Left kidney (tissue), 2 donors: ENCODE data around the gene ZBTB44. TPM values are rescaled to one million over a fixed set of nuclear protein-coding genes. Genes with fewer than 3 reads are reported as not detected.
"Not testable (repeated sequence)": the region's sequence is repeated elsewhere in the genome, so short reads cannot be mapped to it uniquely, and the experiment has no call there.

Experiments used
- DNase-seq: peaks from one replicate; pipeline ENCODE4 v3.0.0-alpha.2; 2013
- polyA plus RNA-seq: library from polyadenylated mRNA; unstranded; fragments of 120-200 nt; gene quantifications from one replicate; pipeline ENCODE4 v1.2.1, GENCODE V29; 2013; ENCODE audit not compliant: insufficient read length

Gene ZBTB44
- polyA plus RNA-seq, 1 donor: 72.0 TPM

DNA sequence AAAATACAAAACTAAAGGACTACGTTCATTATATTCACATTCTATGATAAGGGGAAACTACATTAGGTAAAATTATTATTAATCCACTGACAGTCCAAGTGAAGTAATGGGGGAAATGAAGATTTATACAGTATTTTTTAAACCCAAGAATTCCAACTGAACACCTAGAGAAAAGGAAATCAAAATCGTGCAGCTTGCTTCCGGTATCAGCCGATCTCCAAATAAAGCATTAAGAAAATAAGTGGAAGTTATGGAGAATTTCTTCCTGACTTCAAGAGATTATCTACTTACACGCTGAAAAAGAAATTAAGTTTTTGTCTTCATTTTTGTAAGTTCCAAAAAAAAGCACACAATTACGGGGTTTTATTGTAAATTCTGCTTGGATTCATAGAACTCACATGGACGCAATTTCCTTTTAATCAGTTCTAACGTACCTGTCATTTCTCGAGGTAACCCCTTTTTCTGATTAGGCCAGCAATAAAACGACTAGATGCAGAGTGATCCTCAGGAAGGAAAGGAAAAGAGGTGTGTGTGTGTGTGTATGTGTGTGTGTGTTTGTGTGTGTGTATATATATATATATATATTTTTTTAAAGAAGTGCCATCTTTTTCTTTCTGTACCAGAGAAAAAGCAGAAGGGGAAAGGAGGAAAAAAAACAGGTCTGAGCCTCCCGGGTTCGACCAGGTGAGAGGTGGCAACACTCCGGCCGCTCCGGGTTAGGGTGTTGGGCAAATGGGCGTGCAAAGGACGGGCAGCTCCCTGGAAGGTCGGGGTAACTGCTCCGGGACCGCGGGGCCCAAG, 1.1 kb downstream of the ZBTB44 start:
- DNase-seq: no peak

DNA sequence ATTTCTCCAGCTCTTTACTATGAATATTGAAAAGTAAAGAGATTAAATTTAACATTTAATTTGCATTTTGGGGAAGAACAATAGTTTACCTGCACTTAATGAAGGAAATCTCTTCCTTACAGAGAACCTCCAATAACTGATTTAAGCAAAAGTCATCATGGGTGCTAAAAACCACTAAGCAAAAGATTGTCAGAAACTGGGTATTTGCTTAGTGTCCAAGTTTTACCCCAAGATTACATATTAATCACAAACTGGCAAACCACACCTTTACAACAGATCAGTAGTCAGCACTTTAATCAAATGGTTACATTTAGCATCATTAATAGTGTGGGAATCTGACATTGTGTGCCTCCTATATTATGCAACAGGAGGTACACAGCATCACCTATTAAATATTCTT, 2.7 kb downstream of the ZBTB44 start:
- no peak for DNase-seq

DNA sequence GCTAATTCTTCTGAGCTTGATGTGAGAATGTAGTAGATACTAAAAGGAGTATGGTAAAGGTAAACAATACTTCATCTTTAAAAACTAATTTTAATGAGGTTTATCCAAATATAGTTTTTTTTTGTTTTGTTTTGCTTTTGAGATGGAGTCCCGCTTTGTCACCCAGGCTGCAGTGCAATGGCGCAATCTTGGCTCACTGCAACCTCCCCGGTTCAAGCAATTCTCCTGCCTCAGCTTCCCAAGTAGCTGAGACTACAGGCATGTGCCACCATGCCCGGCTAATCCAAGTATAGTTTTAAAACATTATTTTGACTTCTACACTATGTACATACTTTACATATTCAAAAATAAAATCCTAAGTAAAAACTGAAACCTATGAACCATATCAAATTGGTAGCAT, 4.1 kb downstream of the ZBTB44 start:
- DNase-seq: no peak

DNA sequence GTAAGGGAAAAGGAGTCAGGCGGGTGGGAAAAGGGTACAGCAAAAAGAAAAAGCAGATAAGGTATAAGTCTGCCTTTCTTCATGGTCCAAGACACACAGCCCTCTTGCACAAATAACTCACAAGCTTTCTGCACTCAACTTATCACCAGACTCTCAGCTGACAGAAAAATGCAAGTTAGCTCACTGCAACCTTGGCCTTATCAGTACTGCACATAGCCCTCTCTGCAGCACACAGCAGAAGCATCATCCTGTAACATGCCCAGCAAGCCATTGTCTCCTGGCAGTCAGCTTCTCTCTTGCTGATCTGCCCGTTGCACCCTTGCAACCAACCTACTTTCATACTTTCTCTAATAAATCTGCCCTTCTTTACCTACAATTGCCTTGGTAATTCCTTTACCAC, 5.8 kb downstream of the ZBTB44 start:
- DNase-seq: no peak

DNA sequence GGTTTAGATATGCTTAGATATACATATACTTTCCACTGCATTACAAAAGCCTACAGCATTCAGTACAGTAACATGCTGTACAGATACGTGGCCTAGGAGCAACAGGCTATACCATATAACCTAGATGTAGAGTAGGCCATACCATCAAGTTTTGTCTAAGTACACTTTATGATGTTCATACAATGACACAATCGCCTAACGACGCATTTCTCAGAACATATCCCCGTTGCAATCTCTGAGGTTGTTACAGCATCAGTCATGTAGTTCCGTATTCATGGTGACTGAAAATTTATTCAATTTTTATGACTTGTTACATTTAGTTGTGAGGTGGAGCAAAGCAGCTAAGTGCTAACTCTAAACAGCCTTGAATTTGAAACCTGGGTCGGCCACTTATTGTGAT, 6.7 kb downstream of the ZBTB44 start:
- DNase-seq: no peak

DNA sequence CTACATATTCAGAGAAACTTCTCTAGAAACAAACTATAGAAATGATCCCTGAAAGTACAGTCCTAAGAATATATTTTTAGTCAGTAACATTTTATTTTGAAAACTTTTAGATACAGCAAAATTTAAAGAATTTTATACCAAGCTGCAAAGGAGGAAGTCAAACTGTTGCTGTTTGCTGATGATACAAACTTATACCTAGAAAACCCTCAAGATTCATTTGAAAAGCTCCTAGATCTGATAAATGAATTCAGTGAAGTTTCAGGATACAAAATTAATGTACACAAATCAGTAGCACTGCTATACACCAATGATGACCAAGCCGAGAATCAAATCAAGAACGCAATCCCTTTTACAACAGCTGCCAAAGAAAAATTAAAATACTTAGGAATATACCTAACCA, 10.1 kb downstream of the ZBTB44 start:
- no peak for DNase-seq

DNA sequence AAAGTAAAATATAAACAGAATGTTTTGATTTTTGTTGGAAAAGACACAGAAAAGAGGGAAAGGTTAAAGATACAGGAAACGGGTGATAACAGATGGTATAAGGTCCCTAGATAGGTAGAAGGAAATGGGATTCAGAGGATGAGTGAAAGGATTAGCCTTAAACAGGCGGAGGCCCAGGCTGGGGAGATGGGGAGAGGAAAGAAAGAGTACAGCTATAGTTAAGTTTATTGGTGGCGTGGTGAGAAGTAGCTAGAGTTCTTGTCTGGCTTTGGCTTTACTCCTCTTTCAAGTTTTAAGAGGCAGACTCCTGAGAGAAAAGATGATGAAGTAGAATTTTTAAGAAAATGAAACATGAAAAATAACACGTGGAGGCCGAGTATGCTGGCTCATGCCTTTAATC, 13.7 kb downstream of the ZBTB44 start:
- DNase-seq: no peak

DNA sequence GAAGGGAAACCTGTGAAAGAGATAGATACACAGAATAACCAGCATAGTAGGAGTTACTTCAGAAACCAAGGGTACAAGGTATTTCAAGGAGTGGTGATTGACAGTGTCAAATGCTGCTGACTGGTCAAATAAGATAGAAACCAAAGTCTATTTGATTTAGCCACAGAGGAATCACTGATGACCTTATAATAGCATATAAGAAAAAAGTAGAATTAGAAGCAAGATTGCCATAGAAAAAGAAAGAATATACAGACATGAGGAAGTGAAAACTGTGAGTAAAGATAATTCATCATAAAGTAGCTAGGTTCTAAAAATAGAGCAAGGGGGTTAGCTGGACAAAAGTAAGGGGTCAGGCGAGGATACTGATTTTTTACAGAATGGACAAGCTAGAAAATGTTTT, 14.2 kb downstream of the ZBTB44 start:
- DNase-seq: no peak

DNA sequence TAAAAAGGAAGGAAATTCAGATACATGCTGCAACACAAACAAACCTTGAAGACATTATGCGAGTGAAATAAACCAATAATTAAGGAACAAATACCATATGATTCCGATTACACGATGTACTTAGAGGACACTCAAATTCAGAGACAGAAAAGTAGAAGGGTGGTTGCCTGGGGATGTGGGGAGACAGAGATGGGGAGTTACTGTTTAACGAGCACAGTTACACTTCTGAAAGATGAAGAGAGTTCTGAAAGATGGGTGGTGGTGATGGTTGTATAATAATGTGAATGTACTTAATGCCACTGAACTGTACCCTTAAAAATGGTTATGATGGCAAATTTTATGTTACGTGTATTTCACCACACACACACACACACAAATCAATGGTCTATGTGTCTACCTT, 14.7 kb downstream of the ZBTB44 start:
- DNase-seq: no peak

DNA sequence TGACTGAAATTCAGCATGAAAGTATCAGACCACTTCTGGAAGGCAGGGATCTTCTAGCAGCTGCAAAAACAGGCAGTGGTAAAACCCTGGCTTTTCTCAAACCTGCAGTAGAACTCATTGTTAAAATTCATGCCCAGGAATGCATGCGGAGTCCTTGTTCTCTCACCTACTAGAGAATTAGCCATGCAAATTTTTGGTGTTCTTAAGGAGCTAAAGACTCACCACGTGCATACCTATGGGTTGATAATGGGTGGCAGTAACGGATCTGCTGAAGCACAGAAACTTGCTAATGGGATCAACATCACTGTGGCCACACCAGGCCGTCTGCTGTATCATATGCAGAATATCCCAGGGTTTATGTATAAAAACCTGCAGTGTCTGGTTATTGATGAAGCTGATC, 19.1 kb downstream of the ZBTB44 start:
- no peak for DNase-seq

DNA sequence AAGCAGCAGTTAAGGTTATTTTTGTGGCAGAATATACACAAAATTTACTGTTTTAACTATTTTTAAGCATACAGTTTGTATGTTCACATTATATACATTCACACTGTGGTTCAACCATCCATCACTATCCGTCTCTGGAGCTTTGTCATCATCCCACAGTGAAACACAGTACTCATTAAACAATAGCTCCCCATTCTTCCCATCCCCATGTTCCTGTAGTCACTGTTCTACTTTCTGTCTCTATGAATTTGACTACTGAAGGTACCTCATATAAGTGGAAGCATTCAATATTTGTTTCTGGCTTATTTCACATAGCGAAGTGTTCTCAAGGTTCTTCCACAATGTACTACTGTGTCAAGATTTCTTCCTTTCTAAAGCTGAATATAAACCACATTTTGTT, 32.6 kb downstream of the ZBTB44 start:
- DNase-seq: no peak

DNA sequence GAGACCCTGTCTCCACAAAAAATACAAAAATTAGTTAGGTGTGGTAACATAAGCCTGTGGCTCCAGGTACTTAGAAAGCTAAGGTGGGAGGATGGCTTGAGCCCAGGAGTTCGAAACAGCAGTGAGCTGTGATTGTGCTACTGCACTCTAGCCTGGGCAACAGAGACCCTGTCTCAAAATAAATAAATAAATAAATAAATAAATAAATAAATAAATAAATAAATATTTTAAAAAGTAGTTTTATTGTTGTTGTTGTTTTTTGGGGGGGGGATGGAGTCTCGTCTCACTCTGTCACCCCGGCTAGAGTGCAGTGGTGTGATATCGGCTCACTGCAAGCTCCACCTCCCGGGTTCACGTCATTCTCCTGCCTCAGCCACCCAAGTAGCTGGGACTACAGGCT, 33.4 kb downstream of the ZBTB44 start:
- DNase-seq: not testable (repeated sequence)

DNA sequence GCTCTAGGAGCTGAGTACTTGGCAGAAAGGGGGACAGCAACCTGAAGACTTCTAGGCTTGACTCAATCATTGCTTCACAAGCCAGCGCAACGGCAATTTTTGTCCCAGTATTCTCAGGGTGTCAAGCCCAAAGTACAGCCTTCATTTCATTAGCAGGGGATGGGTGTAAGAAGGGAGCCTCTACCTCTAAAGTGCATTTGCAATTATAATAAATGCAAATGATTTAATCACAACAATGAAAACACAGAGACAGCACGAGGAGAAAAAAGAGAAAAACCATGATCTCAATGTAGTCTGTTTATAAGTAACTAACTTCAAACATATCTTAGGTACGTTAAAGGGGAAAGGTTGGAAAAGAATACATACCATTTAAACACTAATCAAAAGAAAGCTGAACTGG, 34.7 kb downstream of the ZBTB44 start:
- no peak for DNase-seq

DNA sequence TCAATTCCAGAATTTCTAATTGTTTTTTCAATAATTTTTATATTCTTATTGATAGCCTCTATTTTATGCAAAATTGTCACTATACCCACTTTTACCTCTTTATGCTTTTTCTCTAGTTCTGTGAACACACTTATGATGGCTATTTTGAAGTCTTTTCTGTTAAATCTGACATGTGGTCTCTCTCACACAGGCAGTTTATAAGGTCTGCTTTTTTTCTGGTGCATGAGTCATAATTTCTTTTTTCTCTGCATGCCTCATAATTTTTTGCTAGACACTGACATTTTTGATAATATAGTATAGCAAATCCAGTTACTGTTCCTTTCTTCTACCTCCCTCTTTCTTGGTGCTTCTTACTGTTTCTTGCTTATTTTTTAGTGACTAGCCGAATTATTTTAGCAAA, 36.0 kb downstream of the ZBTB44 start:
- DNase-seq: no peak

DNA sequence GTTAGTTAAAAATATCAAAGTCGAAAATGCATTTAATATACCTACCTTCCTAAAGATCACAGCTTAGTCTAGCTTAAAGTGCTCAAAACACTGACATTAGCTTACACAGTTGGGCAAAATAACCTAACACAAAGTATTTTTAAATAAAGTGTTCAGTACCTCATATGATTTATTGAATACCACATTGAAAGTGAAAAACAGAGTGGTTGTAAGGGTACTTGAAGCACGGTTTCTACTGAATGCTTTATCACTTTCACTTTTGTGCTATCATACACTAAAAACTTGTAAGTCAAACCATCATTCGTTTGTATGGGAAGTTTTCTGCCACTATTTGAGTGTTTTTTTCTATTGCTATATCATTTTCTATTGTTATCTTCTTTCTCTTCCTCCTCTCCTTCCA, 36.6 kb downstream of the ZBTB44 start:
- no peak for DNase-seq

DNA sequence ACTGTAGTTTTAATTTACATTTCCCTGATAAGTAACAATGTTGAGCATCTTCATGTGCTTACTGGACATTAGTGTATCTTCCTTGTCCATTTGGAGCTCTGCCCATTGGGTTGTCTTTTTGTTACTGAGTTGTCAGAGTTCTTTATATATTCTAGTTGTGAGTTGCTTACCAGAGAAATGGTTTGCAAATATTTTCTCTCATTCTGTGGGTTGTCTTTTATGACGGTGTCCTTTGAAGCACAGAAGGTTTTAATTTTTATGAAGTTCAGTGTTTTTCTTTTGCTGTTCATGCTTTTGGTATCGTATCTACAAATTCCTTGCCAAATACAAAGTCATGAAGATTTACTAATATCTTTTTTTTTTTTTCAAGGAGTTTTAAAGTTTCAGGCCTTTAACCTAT, 42.4 kb downstream of the ZBTB44 start:
- DNase-seq: no peak

DNA sequence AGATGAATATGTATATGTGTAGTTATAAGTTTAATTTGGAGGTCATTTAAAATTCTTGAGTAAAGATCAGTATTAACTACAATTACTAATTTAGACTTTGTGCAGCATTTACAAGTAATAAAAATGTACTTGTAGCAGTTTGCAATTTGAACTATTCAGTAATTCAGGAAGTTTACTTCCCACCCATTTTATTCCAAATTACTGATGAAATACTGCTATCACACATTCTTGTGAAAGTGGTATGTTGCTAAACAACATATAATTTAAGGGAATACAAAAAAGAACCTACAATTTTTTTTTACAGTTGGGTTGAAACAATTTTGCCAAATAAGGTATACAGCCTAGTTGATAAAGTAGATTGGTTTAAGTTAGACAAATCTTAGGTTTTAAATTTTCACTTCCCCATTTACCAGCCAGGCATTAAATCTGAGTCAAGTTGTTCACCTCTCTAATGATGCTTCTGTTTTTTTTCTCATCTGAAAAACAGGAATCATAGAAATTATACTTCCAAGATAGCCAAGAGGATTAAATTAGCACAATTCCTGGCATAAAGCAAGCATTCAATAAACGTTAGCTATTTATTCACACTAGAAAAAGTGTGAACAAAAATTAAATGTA, 45.3 kb downstream of the ZBTB44 start:
- DNase-seq: peak; percentile 6

DNA sequence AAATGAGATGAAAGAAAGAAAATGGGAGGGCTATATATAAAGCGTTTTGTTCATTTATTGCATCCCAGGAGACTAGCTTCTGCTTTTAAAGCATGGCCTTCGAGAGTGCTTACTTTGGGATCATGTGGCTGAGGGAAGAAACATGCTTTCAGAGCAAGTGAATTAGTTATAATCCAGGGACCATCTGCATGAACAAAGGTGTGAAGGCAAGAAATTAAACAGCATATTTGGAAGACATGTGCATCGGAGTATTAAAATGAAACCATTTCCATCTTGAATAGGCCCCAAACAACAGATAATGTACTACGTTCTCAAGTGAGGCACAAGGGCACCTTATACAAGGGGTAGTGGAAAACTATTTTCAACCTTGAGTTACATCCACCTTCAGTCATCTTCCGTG, 51.4 kb downstream of the ZBTB44 start:
- no peak for DNase-seq

DNA sequence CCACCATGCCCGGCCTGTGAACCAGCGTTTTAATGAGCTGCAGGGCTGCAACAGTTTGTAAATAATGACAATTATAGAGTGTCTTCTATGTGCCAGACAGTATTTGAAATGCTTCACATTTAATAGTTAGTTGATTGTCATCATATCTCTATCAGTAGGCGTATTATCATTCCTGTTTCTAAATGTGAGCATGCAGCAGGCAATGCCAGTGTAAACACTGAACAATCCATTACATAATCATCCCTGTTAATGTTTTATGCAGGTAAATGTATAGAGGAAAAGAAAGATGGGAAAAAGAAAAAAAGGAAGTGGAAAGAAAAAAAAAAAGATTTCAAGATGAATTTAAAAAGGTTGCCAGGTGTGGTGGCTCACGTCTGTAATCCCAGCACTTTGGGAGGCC, 52.3 kb downstream of the ZBTB44 start:
- no peak for DNase-seq

DNA sequence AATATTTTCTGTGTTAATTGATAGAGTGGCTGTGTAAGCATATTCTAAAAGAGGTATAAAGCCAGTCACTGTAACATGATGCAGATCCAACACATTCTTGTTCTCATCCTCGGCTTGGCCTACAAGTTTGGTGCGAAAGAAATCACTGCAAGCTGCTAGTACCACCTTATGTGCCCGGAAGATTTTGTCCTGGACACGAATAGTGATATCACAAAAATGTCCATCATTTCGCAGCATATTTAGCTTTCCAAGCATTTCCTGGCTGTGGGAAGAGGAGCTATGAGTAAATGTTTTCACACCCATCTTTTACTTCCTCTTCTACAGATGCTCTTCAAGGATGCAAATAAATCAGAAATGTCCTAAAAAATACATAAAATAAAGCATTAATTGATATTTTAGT, 53.1 kb downstream of the ZBTB44 start:
- DNase-seq: no peak

DNA sequence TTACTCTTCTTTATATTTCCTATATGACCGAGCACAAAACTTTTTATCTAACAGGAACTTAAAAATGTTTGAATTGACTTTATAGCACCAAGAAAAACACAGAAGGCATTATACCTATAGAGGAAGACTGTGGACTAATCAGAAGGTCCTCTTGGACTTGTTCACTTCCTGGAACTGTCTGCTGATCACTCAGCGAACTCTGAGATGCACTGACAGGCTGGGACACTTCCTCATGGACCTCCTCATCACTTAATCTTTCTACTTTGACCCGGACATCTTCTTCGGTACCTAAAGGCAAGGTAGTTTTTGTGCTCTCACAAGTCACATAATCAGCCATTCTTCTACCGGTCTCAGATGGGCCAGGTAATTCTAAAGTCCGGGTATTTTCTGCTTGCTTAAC, 54.0 kb downstream of the ZBTB44 start:
- DNase-seq: no peak

DNA sequence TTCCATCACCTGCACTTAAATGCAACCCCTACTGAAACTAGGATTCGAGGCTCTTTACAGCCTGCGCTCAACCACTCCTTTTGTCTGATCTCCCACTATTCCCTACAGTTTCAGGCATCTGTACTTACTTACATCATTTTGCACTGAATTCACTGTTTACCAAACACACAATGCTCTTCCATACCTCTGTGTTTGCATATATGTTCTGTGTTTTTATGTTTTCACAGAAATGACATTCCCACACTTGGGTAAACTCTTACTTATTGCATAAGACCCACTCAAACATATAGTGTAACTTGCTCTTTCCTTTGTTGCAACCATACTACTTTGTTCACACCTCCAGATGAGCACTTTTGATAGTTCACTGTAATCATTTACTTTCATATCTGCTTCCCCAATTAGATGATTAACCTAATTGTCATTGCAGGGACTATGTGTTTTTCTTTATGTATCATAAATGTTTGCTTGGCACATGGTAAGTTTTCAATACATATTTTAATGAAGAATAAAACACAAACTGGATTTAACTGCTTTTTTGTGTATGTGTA, 54.6 kb downstream of the ZBTB44 start:
- DNase-seq: no peak

DNA sequence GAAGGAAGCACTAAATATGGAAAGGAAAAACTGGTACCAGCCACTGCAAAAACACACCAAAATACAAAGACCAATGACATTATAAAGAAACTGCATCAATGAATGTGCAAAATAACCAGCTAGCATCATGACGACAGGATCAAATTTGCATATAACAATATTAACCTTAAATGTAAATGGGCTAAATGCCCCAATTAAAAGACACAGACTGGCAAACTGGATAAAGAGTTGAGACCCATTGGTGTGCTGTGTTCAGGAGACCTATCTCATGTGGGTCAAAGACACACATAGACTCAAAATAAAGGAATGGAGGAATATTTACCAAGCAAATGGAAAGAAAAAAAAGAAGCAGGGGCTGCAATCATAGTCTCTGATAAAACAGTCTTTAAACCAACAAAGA, 63.0 kb downstream of the ZBTB44 start:
- not testable (repeated sequence) for DNase-seq

DNA sequence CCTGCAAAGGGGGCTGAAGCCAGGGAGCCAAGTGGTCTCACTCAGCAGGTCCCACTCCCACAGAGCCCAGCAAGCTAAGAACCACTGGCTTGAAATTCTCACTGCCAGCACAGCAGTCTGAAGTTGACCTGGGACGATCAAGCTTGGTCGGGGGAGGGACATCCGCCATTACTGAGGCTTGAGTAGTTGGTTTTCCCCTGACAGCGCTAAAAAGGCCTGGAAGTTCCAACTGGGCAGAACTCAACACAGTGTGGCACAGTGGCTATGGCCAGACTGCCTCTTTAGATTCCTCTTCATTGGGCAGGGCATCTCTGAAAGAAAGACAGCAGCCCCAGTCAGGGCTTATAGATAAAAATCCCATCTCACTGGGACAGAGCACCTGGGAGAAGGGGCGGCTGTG, 64.8 kb downstream of the ZBTB44 start:
- DNase-seq: not testable (repeated sequence)
